SU-DHL-6 (cell line): ENCODE data around the gene EFCAB6.

ENCODE experiments used
- H2AFZ ChIP-seq: fragments of 200-600 bp; sonication (generic); 2 replicates; pipeline ENCODE4 v1.6.1; 2014; ENCODE audit warnings: low read depth, mild to moderate bottlenecking, moderate library complexity, mixed read lengths, antibody characterized with exemption, low read length; ENCODE audit not compliant: severe bottlenecking
- H3F3A ChIP-seq: fragments of 200-600 bp; shearing (Covaris generic); 2 replicates; pipeline ENCODE4 v1.6.0; 2016; ENCODE audit warnings: antibody characterized with exemption, mild to moderate bottlenecking; ENCODE audit not compliant: insufficient read depth
- H3K27ac ChIP-seq: fragments of 200-600 bp; sonication (generic); 2 replicates; pipeline ENCODE4 v1.5.1; 2016; ENCODE audit warnings: low read depth, mild to moderate bottlenecking, low read length, moderate library complexity, mixed read lengths
- H3K27me3 ChIP-seq: fragments of 200-600 bp; sonication (generic), shearing (Covaris generic); 2 replicates; pipeline ENCODE4 v1.6.0; 2014; ENCODE audit warnings: mild to moderate bottlenecking, low read length
- H3K36me3 ChIP-seq: fragments of 200-600 bp; sonication (generic); 2 replicates; pipeline ENCODE4 v1.6.1; 2014; ENCODE audit warnings: mild to moderate bottlenecking, low read length, mixed read lengths
- H3K4me2 ChIP-seq: fragments of 300-600, 200-600 bp; shearing (Covaris generic), sonication (generic); 2 replicates; pipeline ENCODE4 v1.6.0; 2014; ENCODE audit warnings: low read length, low read depth, mild to moderate bottlenecking; ENCODE audit not compliant: poor library complexity, severe bottlenecking
- H3K4me3 ChIP-seq: fragments of 200-600 bp; sonication (generic); 2 replicates; pipeline ENCODE4 v1.5.1; 2014; ENCODE audit warnings: antibody characterized with exemption, low read length, mild to moderate bottlenecking, mixed read lengths; ENCODE audit not compliant: insufficient read depth, poor library complexity, severe bottlenecking
- H3K79me2 ChIP-seq: fragments of 200-600 bp; sonication (generic); 2 replicates; pipeline ENCODE4 v1.6.1; 2014; ENCODE audit warnings: mild to moderate bottlenecking, low read length, moderate library complexity; ENCODE audit not compliant: insufficient read depth
- H3K9ac ChIP-seq: fragments of 200-600 bp; sonication (generic); 2 replicates; pipeline ENCODE4 v1.7.0; 2014; ENCODE audit warnings: mild to moderate bottlenecking, low read length
- H3K9me2 ChIP-seq: fragments of 200-600 bp; sonication (generic); replicated peaks from 2 replicates; pipeline ENCODE4 v1.6.1; 2014; ENCODE audit warnings: low read length; ENCODE audit not compliant: insufficient read depth
- H3K9me3 ChIP-seq: fragments of 200-600 bp; sonication (generic); 2 replicates; pipeline ENCODE4 v1.6.1; 2014; ENCODE audit warnings: low read length, mixed read lengths; ENCODE audit not compliant: insufficient read depth
- H4K20me1 ChIP-seq: fragments of 200-600 bp; sonication (generic); 2 replicates; pipeline ENCODE4 v1.6.1; 2014; ENCODE audit warnings: low read depth, mild to moderate bottlenecking, antibody characterized with exemption, low read length, moderate library complexity, mixed read lengths
- EZH2phosphoT487 ChIP-seq: fragments of 200-600 bp; sonication (generic), shearing (Covaris generic); conservative IDR thresholded peaks from 2 replicates; pipeline ENCODE4 v1.6.1; 2018; ENCODE audit warnings: mild to moderate bottlenecking, antibody characterized with exemption, low read length, moderate library complexity, mixed read lengths
- TF ChIP-seq, protein P1 (sequence below): fragments of 200-600 bp; sonication (generic); IDR thresholded peaks from one replicate; pipeline ENCODE4 v1.5.1; 2017; ENCODE audit warnings: antibody characterized with exemption, mild to moderate bottlenecking, low read length, moderate library complexity; ENCODE audit not compliant: insufficient read depth, poor library complexity, severe bottlenecking

EFCAB6 gene

DNA sequence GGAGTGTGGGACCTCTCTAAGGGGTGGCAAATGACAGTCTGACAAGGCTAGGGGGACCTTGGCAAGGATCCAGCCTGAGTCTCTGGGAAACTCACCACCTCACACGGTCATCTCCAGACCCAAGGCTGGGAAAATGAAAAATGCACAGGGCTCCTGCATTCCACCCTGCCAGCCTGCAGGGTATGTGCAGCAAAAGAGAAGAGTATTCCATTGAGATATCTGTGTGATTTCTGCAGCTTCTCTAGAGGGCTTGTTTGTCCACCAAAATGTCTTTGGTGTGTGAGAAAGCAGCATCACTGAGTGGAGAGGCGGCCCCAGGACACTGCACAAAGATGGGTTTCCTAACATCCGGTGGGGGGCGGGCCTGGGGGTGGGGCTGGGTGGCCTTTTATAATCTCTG, 177.8 kb downstream of the EFCAB6 start:
- no peak overlapping the region for H2AFZ ChIP-seq
- no peaks in the 10 kb centered on the region for H3K9me2 ChIP-seq
- H4K20me1 ChIP-seq: no peaks in the 10 kb centered on the region
- H3K27ac ChIP-seq: no peak overlapping the region
- no peaks in the 10 kb centered on the region for H3K36me3 ChIP-seq
- no peaks in the 10 kb centered on the region for H3F3A ChIP-seq
- H3K4me3 ChIP-seq: no peak overlapping the region
- H3K79me2 ChIP-seq: no peaks in the 10 kb centered on the region
- TF ChIP-seq, protein P1, sequence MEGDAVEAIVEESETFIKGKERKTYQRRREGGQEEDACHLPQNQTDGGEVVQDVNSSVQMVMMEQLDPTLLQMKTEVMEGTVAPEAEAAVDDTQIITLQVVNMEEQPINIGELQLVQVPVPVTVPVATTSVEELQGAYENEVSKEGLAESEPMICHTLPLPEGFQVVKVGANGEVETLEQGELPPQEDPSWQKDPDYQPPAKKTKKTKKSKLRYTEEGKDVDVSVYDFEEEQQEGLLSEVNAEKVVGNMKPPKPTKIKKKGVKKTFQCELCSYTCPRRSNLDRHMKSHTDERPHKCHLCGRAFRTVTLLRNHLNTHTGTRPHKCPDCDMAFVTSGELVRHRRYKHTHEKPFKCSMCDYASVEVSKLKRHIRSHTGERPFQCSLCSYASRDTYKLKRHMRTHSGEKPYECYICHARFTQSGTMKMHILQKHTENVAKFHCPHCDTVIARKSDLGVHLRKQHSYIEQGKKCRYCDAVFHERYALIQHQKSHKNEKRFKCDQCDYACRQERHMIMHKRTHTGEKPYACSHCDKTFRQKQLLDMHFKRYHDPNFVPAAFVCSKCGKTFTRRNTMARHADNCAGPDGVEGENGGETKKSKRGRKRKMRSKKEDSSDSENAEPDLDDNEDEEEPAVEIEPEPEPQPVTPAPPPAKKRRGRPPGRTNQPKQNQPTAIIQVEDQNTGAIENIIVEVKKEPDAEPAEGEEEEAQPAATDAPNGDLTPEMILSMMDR: no peak
- TF ChIP-seq EZH2phosphoT487: no peak
- no peaks in the 10 kb centered on the region for H3K27me3 ChIP-seq
- no peak overlapping the region for H3K9ac ChIP-seq
- H3K4me2 ChIP-seq: no peak overlapping the region
- peaks cover 4% of the 10 kb centered on the region; the same call in 1 of the 2 replicates for H3K9me3 ChIP-seq

DNA sequence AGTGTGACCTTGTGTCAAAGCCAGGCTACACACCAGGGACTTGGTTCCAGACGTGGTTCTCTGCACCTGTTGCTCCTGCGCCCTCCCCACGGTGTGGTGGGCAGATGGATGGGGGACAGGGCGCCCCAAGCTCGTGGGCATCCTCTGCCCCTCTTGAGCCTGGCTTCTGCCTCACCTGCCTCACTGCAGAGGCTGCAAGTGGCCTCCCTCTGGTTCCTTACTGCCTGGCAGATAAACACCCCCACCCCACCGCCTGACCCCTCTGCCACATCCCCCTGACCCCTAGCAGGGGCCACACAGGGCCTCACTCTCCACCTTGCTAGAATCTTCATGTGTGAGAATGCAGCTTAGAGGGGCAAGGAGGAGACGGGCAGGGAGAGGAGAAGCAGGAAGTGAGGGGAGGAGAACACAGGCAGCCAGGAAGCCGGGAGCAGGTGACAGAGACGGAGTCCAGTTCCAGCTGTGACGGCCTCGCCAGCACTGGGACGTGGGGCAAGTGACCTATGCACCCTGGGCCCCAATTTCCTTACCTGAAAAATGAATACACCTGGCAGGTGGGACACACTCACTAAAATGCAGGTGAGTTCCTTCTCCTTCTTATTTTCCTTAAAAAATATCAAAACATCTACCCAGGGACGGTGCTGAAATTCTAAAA, 178.3 kb downstream of the EFCAB6 start:
- Histone ChIP-seq H4K20me1 (no peaks in the 10 kb centered on the region), H3K9me2 (no peaks in the 10 kb centered on the region), H3K79me2 (no peaks in the 10 kb centered on the region), H3K9me3 (no peaks in the 10 kb centered on the region), H3K9ac (no peak overlapping the region), H3K27ac (no peak overlapping the region), H3K4me3 (no peak overlapping the region), H2AFZ (no peak overlapping the region), H3K27me3 (no peaks in the 10 kb centered on the region), H3F3A (no peaks in the 10 kb centered on the region), H3K36me3 (no peaks in the 10 kb centered on the region), H3K4me2 (no peak overlapping the region)
- TF ChIP-seq EZH2phosphoT487: no peak

DNA sequence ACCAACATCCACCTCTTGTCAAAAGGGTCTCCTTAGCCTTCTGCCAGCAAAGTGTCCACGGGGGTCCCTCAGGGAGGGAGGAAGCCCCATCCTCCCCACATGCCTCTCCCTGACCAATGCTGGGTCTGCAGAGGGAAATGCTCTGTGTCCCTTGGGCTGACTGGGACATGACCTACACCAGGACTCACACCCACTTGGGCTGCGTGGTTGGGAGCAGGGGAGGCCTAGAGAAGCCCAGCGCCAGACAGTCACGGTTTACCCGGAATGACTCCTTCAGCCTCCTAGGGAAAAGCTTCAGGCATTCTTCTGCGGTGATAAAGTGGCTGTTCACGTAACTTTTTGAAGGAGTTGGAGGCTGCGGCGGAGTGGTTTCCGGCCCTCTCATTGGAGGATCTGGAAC, 180.3 kb downstream of the EFCAB6 start:
- H3F3A ChIP-seq: no peaks in the 10 kb centered on the region
- TF ChIP-seq EZH2phosphoT487: no peak
- TF ChIP-seq, protein P1: no peak
- H3K27me3 ChIP-seq: no peaks in the 10 kb centered on the region
- H3K4me3 ChIP-seq: no peak overlapping the region
- H3K9me2 ChIP-seq: no peaks in the 10 kb centered on the region
- no peaks in the 10 kb centered on the region for H3K36me3 ChIP-seq
- no peak overlapping the region for H3K27ac ChIP-seq
- no peaks in the 10 kb centered on the region for H4K20me1 ChIP-seq
- H3K79me2 ChIP-seq: no peaks in the 10 kb centered on the region
- no peak overlapping the region for H2AFZ ChIP-seq
- H3K9ac ChIP-seq: no peak overlapping the region
- H3K4me2 ChIP-seq: no peak overlapping the region
- H3K9me3 ChIP-seq: no peaks in the 10 kb centered on the region

DNA sequence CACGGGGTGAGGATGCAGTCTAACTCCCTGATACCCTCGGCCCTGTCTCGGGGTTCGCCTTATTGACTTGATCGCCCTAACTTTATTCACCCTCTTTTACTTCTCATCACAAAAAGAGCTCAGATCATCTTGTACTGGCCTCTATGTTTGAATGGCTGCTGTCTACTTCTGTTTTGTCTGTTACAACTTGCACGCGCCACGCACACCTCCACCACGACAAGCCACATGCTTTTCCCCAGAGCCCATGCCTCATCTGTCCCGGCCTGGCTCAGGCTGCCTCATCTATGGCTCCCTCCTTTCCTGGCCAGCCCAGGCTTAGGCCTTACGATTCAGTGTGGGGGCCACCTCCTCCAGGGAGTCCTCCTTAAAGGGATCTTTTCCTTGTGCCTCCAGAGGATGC, 180.9 kb downstream of the EFCAB6 start:
- no peaks in the 10 kb centered on the region for H3K27me3 ChIP-seq
- no peak overlapping the region for H3K4me2 ChIP-seq
- H3F3A ChIP-seq: no peaks in the 10 kb centered on the region
- no peaks in the 10 kb centered on the region for H3K79me2 ChIP-seq
- H2AFZ ChIP-seq: no peak overlapping the region
- H3K27ac ChIP-seq: no peak overlapping the region
- TF ChIP-seq EZH2phosphoT487: no peak
- TF ChIP-seq, protein P1: no peak
- no peaks in the 10 kb centered on the region for H3K9me2 ChIP-seq
- no peaks in the 10 kb centered on the region for H3K9me3 ChIP-seq
- no peak overlapping the region for H3K4me3 ChIP-seq
- no peaks in the 10 kb centered on the region for H3K36me3 ChIP-seq
- H3K9ac ChIP-seq: no peak overlapping the region
- H4K20me1 ChIP-seq: no peaks in the 10 kb centered on the region
